HG03558 (cell line): ENCODE data around the gene TREH.

Experiments
- ATAC-seq: cut with Tn5 transposase; IDR thresholded peaks from one replicate; pipeline ENCODE4 v1.9.1; 2021; ENCODE audit warnings: moderate number of reproducible peaks; ENCODE audit not compliant: unreplicated experiment; ENCODE audit errors: extremely low read depth

Gene TREH

GRCh38 chr11:118672846-118673245 is 6.6 kb downstream of the TREH start:
- ATAC-seq, result no peak

GRCh38 chr11:118671254-118671653 is 8.2 kb downstream of the TREH start:
- ATAC-seq, result no peak

DNA sequence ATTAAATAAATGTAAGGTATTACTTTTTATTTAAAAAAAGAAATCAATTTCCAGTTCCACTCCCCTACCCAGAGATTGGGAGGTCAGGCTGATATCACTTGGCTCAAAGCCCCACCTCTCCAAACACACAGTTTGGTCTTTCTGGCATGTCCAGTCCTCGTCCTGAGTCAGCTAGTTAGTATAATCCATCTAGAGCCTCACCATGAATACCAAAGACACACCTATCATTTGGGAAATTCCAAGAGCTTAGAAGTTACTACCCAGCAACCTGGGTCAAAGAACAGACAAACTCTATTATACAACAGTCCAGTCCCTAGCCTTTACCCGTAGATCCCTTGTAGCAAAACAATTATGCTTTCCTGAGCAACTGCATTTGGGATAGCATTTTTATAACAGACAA is 9.4 kb downstream of the TREH start:
- no peak for ATAC-seq

DNA sequence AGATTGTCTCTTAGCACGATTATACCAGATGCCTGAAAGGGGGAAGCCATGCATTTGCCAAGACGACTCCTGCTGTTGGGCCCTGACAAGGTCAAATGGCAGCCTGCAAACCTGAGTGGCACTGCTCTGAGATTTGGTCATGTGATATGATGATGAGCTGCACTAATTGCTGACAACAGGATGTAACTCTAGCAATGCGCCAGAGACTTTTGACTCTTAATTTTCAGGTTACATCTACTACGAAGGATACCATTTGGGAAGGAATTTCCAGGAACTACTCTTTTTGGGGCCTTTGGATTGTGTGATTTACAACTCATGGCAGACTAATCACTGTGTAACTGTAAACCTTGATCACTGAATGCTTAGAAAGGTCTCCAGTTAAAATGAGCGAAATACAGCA is 13.1 kb downstream of the TREH start:
- no peak for ATAC-seq

DNA sequence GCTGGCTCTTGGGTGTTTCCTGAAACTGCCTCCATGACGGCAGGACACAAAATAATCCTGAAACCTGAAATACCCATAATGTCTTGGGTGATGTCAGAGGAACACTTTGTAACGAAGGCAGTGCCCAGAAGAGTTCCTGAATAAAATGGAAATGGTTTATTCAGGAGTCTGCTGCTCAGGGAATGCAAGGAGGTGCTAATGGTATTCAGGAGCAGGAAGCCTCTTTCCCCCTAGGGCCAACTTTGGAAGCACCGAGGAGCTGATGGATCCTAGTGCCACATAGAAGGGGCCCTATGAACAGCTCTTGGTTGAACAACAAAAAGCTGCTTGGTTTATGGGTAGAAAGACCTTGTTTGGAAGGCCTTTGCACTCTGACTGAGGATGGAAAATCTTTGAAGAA is 15.5 kb downstream of the TREH start:
- no peak for ATAC-seq

GRCh38 chr11:118663381-118663780 is 16.1 kb downstream of the TREH start:
- ATAC-seq, result no peak

DNA sequence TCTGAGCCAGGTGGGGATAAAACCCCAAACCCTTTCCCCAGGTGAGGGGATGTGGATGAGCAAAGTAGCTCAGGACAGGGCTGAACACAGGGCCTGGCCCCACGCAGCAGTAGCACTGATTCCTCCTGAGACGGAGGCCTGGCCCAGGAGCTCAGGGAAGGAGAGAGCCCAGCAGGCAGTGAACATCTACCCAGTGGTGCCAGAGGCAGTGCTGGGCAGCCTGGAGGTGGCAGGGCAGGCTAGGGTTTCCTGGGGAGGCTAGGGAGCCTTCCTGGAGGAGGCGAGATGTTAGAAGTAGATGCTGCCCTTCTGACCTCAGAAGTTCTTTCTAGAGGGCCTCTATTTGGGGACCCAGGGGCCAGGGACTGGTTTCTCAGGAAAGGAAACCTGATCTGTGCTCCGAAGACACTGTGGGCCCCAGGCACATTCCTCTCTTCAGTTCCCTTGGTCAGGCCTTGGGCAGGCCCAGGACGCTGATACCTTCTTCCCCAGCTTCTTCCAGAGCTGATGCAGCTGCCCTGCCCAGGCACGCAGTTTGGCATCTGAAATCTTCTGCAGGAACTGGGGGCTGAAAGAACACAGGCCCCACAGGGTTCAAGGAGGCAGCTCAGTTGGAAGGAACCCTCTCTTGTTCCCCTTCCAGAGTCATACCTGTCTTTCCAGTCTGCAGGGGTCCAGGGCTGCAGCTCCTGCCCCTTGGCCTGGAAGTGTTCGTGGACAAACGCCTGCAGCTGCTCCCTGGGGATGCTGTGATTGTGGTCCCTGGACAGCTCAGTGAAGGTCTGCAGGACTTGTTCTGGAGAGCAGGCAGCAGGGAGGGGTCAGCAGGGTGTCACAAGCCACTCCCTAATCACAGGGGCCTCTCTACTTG is 16.8 kb downstream of the TREH start:
- no peak for ATAC-seq

DNA sequence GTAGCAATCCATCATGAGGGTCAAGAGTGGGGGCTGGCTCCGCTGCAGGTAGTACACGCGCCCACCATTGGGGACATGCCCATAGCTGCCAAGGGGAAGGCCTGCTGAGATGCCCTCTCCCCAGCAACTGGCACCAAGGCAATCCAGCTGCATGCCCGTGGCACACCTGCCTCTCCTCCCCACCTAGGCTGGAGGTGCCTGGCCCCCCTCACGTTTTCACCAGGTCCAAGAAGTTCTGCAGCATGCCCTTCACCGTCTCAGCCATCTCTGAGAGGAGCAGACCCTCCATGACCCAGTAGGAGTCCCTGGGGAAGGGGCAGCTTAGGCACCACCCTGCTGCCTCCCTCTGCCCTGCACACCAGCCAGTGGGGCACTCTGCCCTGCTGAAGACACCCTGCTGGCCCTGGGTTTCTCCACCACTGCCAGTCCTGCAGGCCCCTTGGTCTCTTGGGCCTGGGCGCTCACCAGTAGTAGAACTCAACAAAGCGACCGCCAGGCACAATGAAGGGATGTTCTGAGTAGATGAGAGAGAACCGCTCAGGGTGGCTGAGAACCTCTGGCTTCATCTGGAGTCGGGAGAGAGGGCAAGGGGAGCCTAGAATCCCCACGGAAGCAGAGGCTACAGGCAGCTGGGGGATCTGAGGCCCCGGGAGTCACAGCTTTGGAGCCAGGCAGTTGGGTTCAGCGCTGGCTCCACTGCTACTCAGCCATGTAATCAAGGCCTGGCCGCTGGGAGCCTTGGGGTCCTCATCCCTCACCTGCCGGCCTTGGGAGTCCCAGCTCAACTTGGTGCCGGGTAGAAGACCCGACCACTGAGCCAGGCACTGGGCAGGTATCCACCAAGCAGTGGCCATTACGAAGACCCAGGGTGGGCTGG is 17.8 kb downstream of the TREH start:
- no peak for ATAC-seq

- ATAC-seq, result no peak
These were observed 18.6 kb downstream of the TREH start for GRCh38 chr11:118660681-118661424.

DNA sequence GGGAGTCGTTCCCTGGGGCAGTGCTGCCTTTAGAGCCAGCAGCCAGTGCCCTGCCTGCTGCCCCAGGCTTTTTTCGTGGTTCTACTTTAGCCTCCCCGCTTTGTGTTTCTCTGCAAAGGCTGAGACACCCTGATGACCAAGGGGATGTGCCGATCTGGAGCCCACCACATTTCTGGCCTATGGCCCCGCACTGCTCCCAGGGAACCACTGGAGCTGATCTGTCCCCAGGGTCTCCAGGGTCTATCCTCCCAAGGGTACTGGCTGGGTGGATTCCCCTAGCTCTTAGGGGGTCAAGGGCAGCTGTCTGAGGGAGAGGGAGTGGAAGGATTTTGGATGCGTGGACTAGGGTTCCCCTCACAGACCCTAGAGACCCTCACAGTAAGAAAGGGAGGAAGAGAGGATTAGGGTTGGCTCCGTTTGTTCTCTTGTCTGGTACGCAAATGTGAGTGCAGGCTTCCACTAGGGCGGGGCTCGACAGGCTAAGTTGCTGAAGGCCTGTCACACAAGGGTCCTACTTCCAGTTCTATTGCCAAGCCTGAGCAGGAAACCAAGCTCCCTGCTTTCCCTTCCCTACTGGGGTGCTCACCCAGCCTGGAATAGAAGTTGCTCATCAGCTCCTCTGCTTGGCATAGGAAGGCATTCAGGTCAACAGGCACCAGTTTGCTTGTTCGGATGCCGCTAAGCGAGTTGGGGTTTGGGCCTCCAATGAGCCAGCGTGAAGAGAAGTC is 19.3 kb downstream of the TREH start:
- no peak for ATAC-seq

GRCh38 chr11:118659314-118659952 is 20.0 kb downstream of the TREH start:
- no peak for ATAC-seq

DNA sequence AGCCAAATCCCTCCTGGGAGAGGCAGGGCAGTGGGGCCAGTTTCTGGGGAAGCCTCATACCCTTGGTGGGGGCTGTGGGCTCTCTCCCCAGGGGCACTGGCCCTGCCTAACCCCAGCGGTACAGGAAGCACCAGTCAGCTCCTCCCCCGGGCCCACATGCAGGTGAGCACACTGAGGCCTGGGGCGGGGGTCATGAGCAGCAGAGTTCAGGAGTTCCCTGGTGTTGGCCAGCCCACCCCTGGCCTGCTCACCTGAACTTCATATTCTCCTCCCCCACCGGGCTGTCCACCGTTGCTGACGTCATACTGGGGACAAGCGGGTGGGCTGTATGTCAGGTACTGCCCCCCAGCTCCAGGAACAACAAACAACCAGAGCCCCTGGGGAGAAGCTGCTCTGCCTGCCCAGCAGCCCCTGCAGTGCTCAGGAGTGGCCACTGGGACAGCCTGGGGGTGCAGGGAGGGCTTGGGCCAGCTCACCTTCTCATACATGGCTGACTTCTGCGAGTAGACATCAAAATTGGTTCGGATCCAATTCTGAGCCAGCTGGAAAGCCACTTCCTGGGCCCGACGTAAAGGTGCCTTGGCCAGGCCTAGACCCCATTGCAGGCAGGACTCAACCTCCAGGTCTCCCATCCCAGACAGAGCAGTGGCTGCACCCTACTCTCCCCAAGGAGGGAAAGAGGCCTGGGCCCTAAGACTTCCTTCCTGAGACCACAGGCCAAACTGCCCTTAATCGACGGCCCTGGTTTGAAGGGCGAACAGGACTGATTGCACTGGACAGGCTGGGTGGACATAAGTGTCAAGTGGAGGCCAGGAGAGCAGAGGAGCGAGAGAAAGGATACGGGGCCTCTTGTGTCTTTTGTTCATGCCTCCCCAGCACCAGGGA is 20.8 kb downstream of the TREH start:
- ATAC-seq, result no peak

DNA sequence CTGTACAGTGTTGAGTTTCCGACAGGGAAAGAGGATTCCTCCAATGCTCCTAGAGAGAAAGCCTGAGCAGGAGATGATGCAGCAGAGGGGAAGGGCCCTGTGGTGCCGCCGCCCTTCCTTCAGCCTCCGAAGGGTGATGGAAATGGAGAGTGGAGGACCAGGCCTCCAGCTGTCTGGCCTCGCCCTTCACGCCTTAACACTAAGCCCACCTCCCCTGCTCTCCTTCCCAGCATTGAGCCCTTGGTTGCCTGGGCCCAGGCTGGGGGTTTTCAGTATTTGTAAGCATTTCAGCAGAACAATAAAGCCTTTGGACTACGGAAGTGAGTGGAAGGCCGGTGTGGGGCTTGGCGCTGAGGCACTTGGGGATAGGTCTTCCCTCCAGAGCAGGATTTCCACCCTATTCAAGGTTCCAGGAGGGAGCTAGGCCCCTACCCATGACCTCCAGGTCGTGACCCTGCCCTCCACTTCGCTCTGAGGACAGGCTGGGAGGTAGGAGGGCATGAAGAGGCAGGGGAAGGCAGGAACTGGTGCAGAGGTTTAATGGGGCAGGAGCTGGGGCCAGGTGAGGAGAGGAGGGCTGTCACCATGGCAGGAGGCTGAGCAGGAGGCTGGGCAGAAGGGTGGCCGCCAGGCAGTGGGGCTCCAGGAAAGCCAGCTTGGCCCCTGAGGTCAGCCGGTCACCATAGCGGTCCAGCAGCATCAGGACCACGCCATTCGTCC is 21.6 kb downstream of the TREH start:
- no peak for ATAC-seq

GRCh38 chr11:118657238-118657637 is 22.2 kb downstream of the TREH start:
- ATAC-seq, result no peak

- no peak for ATAC-seq
These were observed 22.8 kb downstream of the TREH start for GRCh38 chr11:118656563-118657165.

DNA sequence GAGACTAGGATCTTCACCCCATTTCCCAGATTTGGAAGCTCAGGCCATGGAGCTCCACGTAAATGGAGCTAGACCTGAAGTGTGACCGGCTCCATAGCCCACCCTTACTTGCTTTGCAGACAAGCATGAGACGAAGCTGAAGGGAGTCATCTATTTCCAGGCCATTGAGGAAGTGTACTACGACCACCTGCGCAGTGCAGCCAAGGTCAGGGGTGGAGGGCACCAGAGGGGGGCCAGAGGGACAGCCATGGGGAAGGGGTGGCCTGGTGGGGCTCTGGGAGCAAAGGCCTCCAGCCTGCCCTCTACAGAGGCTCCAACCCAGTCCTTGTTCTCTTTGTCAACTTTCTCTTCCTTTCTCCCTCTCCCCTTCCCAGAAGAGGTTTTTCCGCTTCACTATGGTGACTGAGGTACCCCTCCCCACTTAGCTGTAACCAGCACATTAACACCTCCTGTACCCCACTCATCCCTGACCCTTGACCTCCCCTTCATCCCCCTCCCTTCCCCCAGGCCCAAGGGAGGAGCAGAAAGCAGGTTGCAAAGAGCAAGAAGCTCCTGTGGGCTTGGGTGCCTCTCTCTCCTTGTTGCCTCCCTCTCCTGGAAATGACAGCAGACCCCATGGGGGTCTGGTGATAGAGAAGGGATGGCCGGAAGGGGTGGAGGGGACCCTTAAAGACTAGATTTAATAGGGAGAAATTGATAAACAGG is 23.8 kb downstream of the TREH start:
- ATAC-seq, result no peak
